Gastrocnemius medialis (tissue), 4 donors: ENCODE data around the gene KLRC3. TPM values are rescaled to one million over a fixed set of nuclear protein-coding genes. Genes with fewer than 3 reads are reported as not detected.
"Not testable (repeated sequence)": the region's sequence is repeated elsewhere in the genome, so short reads cannot be mapped to it uniquely, and the experiment has no call there.

Source experiments
- ATAC-seq, 2 donors: fragments of 150-250 bp; one replicate each; pipeline ENCODE4 v1.9.1; 2016
- DNase-seq, 2 donors: peaks; one replicate each; pipeline ENCODE4 v3.0.0-alpha.2; 2019
- H3K27ac ChIP-seq, 4 donors: fragments of 200-600 bp; sonication (generic); 1 replicate in 1 of 4; 2 replicates in 3 of 4; pipeline ENCODE4 v1.5.1; 2016 to 2018; ENCODE audit warnings: mild to moderate bottlenecking in 2 of 4, moderate library complexity in 1 of 4
- H3K27me3 ChIP-seq, 3 donors: fragments of 200-600 bp; sonication (generic) in 2 of 3; 1 replicate in 1 of 3; 2 replicates in 2 of 3; pipeline versions ENCODE4 v1.5.1 to v1.6.0; 2016 to 2019; ENCODE audit warnings: mild to moderate bottlenecking in 1 of 3, moderate library complexity in 1 of 3
- H3K36me3 ChIP-seq, 2 donors: fragments of 200-600 bp; sonication (generic) in 1 of 2; one replicate each; pipeline ENCODE4 v1.5.1; 2017 to 2018
- H3K4me1 ChIP-seq, 2 donors: fragments of 200-600 bp; sonication (generic) in 1 of 2; one replicate each; pipeline ENCODE4 v1.5.1; 2016 to 2017; ENCODE audit warnings: mild to moderate bottlenecking in 2 of 2
- H3K4me3 ChIP-seq, 4 donors: fragments of 200-600 bp; sonication (generic) in 3 of 4; 1 replicate in 1 of 4; 2 replicates in 3 of 4; pipeline ENCODE4 v1.5.1; 2016 to 2019; ENCODE audit warnings: mild to moderate bottlenecking in 2 of 4
- H3K9me3 ChIP-seq, 3 donors: fragments of 200-600 bp; sonication (generic) in 2 of 3; 1 replicate in 1 of 3; 2 replicates in 2 of 3; pipeline ENCODE4 v1.5.1; 2016 to 2019
- POLR2A ChIP-seq, 2 donors: fragments of 450-650 bp; IDR thresholded peaks; one replicate each; pipeline ENCODE4 v1.6.1; 2017; ENCODE audit warnings: antibody characterized with exemption in 2 of 2, mild to moderate bottlenecking in 2 of 2, moderate library complexity in 2 of 2
- in situ Hi-C, 4 donors: fragments of 200-750 bp; cut with MboI; loops; one replicate each; pipeline versions ENCODE4 v1.15.0 to v1.8.0; 2017; ENCODE audit warnings: low sequenced_read_pairs in 4 of 4
- intact Hi-C: fragments of 100-400 bp; cut with DNase I; formaldehyde crosslinking; loops from one replicate; pipeline ENCODE4 v1.15.1; 2023; ENCODE audit warnings: low total_unique reads
- total RNA-seq, 4 donors: library from RNA; depleted of rRNA; stranded (reverse); fragments of >200 nt; gene quantifications; one replicate each; pipeline versions ENCODE4 v1.1.0 to v1.2.3, GENCODE V29; 2016
- TF ChIP-seq, protein P1 (sequence below), 5 experiments: fragments of 450-650 bp in 3 of 5; fragments of 200-600 bp in 2 of 5; sonication (generic) in 2 of 5; IDR thresholded peaks in 4 of 5; conservative IDR thresholded peaks in 1 of 5; 1 replicate in 4 of 5; 2 replicates in 1 of 5; pipeline ENCODE4 v1.5.1; 2016 to 2019; ENCODE audit warnings: antibody characterized with exemption in 5 of 5, mild to moderate bottlenecking in 3 of 5, moderate library complexity in 3 of 5

KLRC3 gene
- total RNA-seq, 4 donors from 2014 or later = not detected

DNA sequence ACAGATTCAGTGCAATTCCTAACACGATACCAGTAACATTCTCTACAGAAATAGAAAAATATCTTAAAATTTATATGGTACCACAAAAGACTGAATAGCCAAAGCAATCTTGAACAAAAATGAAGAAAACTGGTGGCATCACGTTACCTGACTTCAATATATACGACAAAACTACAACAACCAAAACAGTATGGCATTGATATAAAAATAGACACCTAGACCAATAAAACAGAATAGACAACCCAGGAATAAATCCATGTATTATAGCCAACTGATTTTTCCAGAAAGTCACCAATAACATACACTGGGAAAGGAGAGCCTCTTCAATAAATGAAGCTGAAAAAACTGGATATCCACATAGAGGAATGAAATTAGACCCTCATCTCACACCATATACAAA is 36.2 kb downstream of the KLRC3 start:
- Histone ChIP-seq H3K9me3 (no peaks in the 10 kb centered on the region), H3K4me3 (no peak overlapping the region), H3K4me1 (no peaks in the 10 kb centered on the region), H3K27ac (no peak overlapping the region), H3K36me3 (no peaks in the 10 kb centered on the region), H3K27me3 (no peaks in the 10 kb centered on the region)
- ATAC-seq = no peak
- intact Hi-C loops (no loop called here), in situ Hi-C loops (no loop called here)
- DNase-seq = no peak
- TF ChIP-seq, protein P1, sequence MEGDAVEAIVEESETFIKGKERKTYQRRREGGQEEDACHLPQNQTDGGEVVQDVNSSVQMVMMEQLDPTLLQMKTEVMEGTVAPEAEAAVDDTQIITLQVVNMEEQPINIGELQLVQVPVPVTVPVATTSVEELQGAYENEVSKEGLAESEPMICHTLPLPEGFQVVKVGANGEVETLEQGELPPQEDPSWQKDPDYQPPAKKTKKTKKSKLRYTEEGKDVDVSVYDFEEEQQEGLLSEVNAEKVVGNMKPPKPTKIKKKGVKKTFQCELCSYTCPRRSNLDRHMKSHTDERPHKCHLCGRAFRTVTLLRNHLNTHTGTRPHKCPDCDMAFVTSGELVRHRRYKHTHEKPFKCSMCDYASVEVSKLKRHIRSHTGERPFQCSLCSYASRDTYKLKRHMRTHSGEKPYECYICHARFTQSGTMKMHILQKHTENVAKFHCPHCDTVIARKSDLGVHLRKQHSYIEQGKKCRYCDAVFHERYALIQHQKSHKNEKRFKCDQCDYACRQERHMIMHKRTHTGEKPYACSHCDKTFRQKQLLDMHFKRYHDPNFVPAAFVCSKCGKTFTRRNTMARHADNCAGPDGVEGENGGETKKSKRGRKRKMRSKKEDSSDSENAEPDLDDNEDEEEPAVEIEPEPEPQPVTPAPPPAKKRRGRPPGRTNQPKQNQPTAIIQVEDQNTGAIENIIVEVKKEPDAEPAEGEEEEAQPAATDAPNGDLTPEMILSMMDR (IDR thresholded peaks at IDR 0.05 in 4 of 5, conservative IDR thresholded peaks at IDR 0.05 in 1 of 5) = no peak
- no peak for TF ChIP-seq POLR2A (IDR thresholded peaks at IDR 0.05)

DNA sequence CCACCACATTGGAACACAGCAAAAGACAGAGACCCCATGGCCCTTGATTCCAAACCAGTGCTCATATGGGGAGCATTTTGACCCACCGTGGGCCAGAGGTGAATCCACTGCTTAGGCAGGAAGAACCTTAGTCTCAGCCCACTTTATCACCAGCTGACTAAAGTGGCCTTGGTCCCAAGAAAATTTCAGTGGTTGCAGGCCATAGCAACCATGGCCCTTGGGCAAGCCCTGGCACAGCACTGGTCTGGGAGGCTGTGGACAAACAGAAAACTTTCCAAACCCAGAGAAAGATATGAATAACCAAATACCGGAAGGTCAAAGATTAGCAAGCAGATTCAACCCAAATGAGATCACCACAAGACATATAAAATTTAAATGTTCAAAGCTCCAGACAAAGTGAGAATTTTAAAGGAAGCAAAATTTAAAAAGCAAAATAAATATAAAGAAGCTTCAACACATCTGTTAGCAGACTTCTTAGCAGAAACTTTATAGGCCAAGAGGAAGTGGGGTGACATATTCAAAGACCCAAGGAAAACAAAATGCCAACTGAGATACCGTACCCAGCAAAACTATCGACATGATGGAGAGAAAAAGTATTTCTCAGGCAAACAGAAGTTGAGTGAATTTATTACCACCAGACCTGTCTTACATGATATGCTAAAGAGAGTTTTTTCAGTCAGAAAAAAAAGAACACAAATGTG is 38.3 kb downstream of the KLRC3 start:
- no peak for TF ChIP-seq POLR2A (IDR thresholded peaks at IDR 0.05)
- TF ChIP-seq, protein P1 (IDR thresholded peaks at IDR 0.05 in 4 of 5, conservative IDR thresholded peaks at IDR 0.05 in 1 of 5) = no peak
- Histone ChIP-seq H3K4me1 (no peaks in the 10 kb centered on the region), H3K27ac (no peak overlapping the region), H3K9me3 (no peaks in the 10 kb centered on the region), H3K27me3 (no peaks in the 10 kb centered on the region), H3K36me3 (no peaks in the 10 kb centered on the region), H3K4me3 (no peak overlapping the region)
- ATAC-seq (no peak), DNase-seq (no peak)
- intact Hi-C loops (no loop called here), in situ Hi-C loops (no loop called here)

DNA sequence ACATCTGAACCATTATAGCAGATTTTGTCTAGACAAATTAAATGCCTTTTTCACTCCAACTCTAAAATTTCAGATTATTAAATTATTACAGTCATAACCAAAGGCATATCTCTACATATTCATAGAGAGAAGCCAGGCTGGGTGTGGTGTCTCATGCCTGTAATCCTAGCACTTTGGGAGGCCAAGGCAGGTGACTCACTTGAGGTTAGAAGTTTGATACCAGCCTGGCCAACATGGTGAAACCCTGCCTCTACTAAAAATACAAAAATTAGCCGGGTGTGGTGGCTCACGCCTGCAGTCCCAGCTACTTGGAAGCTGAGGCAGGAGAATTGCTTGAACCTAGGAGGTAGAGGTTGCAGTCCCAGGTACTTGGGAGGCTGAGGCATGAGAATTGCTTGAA is 41.7 kb downstream of the KLRC3 start:
- H3K27ac ChIP-seq, DNase-seq, H3K36me3 ChIP-seq, H3K9me3 ChIP-seq, H3K4me3 ChIP-seq, H3K4me1 ChIP-seq, in situ Hi-C loops, intact Hi-C loops, ATAC-seq, H3K27me3 ChIP-seq: not testable (repeated sequence)

DNA sequence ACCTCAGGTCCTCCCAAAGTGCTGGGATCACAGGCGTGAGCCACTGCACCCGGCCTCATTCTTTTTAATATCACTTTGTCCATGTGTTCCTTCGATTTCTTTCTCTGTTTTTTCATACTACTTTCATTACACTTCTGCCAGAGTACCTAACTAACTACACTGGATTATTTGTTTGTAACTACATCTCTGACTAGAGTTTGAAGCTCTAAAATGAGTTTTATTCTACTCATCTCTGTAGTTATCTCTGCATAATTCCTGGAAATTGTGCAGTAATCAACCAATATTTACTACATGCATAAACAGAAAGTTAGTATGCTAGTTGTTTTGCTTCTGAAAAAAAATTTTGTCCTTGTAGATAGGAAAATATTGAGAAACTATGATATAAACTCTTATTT is 45.8 kb downstream of the KLRC3 start:
- no peak for DNase-seq

DNA sequence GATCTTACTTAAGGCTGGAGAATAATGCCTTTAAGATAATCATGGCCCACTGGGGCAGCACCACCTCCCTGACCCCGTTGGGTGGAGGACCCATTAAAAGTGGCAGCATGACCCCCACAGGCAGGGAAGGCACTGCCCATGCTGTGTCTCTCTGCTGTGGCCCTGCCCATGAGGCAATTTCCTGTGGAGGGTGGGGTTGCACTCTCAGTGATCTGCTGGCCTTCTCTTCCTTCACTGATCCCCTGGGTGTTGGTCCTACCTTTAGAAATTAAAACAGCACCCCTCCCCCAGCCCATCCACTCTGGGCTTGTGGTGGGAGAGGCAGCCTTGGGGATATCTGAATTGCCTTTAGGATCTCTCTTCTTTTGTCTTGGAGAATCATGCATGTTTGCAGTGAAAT is 47.8 kb downstream of the KLRC3 start:
- in situ Hi-C loops (no loop called here), intact Hi-C loops (no loop called here)
- DNase-seq (no peak), ATAC-seq (no peak)
- Histone ChIP-seq H3K9me3 (no peaks in the 10 kb centered on the region), H3K36me3 (no peaks in the 10 kb centered on the region), H3K4me3 (no peak overlapping the region), H3K4me1 (no peaks in the 10 kb centered on the region), H3K27ac (no peak overlapping the region), H3K27me3 (no peaks in the 10 kb centered on the region)
- no peak for TF ChIP-seq POLR2A (IDR thresholded peaks at IDR 0.05)
- TF ChIP-seq, protein P1 (IDR thresholded peaks at IDR 0.05 in 4 of 5, conservative IDR thresholded peaks at IDR 0.05 in 1 of 5) = no peak

More for the DNA sequence above, 45.8 kb downstream of the KLRC3 start:
- ATAC-seq = no peak
- TF ChIP-seq POLR2A (IDR thresholded peaks at IDR 0.05) = no peak
- TF ChIP-seq, protein P1 (IDR thresholded peaks at IDR 0.05 in 4 of 5, conservative IDR thresholded peaks at IDR 0.05 in 1 of 5) = no peak
- Histone ChIP-seq H3K4me3 (no peak overlapping the region), H3K4me1 (no peaks in the 10 kb centered on the region), H3K27ac (no peak overlapping the region), H3K27me3 (no peaks in the 10 kb centered on the region), H3K9me3 (no peaks in the 10 kb centered on the region), H3K36me3 (no peaks in the 10 kb centered on the region)
- in situ Hi-C loops (no loop called here), intact Hi-C loops (no loop called here)

DNA sequence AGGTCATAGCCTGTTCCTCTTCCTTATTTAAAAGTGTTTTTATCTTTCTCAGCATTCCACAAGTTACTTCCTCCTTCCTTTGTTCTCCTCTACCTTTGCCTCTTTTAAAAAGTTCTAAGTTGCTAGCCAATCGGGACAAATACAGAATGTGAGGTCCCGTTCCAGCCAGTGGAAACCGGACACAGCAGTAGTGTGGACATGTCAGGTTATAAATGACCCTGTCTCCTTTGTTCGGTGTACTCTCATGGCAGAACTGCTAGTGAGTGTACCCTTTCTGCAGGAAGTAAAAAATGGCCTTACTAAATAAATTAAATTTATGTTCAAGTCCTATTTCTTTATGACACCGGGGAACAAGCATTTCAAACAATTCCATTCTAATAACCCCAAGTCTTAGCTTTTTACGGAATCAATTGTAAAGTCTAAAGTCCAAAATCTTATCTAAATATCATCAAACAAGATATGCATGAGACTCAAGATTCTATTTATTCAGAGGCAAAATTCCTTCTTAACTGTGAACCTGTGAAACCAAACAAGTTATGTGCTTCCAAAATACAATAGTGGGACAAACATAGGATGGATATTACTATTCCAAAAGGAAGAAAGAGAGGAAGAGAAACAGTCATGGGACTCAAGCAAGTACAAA is 48.4 kb downstream of the KLRC3 start:
- H3K4me3 ChIP-seq, in situ Hi-C loops, H3K4me1 ChIP-seq, H3K36me3 ChIP-seq, H3K9me3 ChIP-seq, DNase-seq, intact Hi-C loops, H3K27ac ChIP-seq, ATAC-seq, H3K27me3 ChIP-seq: not testable (repeated sequence)
